IPS DF 4.7 (cell line): ENCODE measurements around the gene PPP1R1C.
"Not testable (repeated sequence)": the region's sequence is repeated elsewhere in the genome, so short reads cannot be mapped to it uniquely, and the experiment has no call there.

Experiments
- DNase-seq: peaks from one replicate; pipeline ENCODE4 v3.0.0-alpha.2; 2013; ENCODE audit warnings: low spot score; ENCODE audit errors: extremely low read depth

The PPP1R1C gene

DNA sequence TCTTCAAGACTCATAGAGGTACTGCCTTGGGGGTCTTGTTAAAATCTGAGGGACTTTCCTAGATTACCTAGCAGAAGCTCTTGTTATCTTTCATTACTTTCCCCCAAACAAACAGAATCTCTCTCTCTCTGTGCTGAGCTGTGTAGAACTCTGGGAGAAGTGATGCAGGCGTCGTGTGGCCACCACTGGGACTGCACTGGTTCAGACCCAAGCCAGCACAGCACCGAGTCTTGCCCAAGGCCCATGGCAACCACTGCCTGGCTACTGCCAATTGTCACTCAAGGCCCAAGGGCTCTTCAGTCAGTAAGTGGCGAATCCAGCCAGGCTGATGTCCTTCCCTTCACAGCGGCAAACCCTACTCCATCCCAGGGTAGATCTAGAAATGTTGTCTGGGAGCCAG, 28.6 kb downstream of the PPP1R1C start:
- no peak for DNase-seq

GRCh38 chr2:182015334-182016109, 29.9 kb downstream of the PPP1R1C start:
- no peak for DNase-seq

DNA sequence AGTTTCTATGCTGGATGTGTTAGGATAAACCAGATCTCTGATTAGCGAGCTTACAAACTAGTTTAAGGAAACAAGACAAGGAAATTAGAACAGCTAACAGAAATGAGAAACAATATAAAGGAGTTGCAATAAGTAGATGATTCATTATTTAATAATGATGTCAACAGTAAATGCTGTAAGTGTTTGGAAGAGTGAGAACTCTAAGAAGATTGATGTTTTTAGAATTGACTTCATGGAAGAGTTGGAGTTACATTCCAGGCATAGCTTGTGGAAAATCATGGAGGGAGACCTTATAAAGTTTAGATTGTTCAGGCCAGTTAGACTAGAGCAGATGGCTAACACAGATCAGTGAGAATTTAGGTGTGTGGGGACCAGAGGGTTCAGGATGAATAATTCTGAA, 32.6 kb downstream of the PPP1R1C start:
- DNase-seq, result no peak

- DNase-seq, result no peak
Observed at GRCh38 chr2:182019731-182020130, 34.1 kb downstream of the PPP1R1C start.

DNA sequence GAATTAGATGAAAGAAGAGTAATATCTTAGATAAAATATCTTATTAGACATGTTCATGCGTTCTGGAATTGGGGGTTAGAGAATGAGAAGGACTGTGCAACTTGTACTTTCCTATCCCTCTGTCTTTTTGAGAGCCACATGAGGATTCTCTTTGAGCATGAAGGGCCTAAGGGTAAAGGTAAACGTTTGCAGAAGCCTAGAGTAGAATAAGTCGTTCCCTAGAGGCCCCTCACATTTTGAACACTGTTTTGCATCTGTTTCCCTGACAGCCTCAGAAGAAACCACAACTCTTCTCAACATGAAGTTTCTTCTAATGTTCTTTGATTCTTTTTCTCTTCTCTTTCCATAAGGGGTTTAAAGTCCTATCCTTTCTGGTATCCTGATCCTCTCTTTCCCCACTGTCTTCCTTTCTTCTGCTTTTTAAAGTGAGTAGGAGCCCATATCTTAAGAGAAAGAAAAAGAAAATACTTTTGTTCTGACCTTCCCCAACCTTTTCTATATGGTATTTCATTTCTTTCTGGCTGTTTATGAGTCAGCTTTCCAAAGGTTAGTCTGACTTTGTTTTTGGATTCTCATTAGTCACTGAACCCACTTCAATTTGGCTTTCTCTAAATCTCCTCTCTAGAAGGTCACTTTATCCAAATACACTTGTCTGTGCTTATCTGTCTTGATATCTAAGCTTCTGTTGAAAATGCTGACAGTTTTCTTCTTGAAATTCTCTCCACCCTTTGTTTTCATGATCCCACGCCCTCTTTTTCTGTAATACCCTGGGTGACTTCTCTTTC, 34.8 kb downstream of the PPP1R1C start:
- no peak for DNase-seq

- DNase-seq, result no peak
Observed at GRCh38 chr2:182023235-182023634, 37.6 kb downstream of the PPP1R1C start.

- not testable (repeated sequence) for DNase-seq
Observed at GRCh38 chr2:182030875-182031274, 45.2 kb downstream of the PPP1R1C start.

DNA sequence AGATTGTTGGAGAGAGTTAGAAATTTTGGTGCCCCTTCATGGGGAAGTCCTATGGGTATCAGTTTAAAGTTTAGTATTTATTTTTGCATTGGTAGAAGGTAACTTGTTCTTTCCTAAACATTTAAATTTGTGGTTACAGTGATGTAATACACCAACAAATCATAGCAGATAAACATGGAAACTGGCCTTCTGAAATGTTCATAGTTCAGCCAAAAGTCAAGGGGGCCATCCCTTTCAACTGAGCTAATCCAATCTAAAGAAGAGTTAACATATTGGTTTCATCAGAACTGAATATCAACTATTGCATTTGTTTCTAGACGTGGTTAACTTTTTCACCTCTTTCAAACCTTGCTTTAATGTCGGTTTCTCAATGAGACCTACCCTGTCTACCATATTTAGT, 46.3 kb downstream of the PPP1R1C start:
- no peak for DNase-seq

DNA sequence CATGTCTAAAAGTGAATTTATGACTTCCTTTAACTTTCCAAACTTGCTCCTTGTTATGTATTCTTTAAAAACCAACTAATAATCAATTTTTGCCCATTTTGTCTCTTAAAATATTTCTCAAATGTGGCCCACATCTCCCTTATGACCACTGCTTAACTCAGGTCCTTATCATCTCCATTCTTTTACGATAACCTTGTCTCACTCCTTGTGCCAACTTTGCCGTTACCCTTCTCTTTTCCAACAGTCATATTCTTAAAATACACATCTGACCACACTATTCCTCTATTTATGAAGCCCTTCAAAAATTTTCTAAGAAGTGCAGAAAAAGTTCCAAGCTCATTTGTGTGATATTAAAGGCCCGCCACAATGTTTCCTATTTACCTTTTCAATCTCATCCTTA, 47.8 kb downstream of the PPP1R1C start:
- no peak for DNase-seq

DNA sequence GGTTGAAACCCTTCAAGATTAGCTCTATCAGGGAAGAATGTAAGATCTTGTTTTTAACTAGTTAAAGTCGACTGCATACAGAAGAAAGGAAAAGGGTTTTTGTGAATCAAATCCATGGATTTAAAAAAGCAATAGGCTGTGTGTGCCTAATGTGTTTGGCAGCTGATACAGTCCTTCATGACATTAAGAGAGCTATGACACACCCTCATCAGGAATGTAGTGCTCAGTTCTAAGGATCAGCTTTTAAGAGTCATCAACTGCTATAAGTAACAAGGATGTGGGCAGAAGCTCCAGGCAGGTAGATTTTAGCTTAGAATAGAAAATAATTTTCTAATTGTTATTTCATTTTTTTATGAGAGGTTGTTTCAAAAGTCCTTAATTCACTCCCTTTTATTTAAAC, 52.9 kb downstream of the PPP1R1C start:
- no peak for DNase-seq

- DNase-seq, result no peak
Observed at GRCh38 chr2:182043021-182043420, 57.4 kb downstream of the PPP1R1C start.

DNA sequence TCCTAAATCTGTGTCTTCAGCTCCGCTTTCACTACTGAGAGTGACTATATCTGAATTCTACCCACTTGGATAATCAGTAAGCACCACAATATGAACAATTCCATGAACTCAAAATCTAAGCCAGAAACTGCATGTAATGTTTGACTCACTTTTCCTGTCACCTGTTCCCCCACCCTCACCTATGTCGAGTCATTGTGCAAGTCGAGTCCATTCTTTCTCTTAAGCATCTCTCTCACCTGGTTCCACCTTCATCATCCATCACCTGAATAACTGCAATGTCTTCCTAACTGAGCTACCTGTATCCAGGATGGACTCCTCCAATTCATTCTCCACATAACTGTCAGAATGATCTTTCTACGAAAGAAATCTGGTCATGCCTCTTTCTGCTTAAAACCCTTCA, 58.2 kb downstream of the PPP1R1C start:
- DNase-seq, result no peak

DNA sequence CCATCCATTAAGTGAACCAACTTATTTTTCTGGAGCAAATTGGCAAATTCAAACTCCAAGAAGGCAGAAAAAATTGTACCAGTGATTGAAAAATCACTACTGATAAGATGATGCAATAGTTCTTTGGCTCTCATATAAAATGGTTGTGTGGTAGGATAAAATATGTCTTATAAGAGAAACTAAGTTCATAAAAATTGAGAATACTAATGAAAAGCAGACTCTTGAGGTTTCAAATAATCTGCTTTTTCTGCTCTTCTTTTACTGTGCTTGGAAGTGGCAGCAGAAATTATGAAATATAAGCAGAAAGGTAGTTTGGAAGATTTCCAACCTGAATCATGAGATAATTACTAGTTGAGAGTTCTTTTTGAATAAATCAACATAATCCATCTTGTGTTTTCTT, 61.9 kb downstream of the PPP1R1C start:
- no peak for DNase-seq

DNA sequence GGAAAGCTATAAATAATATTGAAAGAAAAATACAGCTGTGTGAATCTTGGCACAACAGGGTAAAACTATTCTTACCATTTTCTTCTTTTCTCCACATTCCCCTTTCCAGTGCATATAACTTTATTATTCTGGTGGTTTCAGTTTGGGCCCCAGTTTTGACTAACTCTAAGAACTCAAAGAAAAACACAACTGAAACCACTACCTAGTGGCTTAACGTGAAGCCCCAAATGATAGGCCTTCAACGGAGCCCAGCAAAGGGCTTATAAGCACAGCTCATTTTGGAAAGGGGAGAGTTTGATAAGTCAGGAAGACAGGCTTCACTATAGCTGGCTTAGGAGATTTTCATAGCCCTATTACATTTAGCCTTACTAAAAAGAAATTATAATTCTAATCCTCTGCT, 62.4 kb downstream of the PPP1R1C start:
- no peak for DNase-seq

GRCh38 chr2:182048621-182049020, 63.0 kb downstream of the PPP1R1C start:
- no peak for DNase-seq

DNA sequence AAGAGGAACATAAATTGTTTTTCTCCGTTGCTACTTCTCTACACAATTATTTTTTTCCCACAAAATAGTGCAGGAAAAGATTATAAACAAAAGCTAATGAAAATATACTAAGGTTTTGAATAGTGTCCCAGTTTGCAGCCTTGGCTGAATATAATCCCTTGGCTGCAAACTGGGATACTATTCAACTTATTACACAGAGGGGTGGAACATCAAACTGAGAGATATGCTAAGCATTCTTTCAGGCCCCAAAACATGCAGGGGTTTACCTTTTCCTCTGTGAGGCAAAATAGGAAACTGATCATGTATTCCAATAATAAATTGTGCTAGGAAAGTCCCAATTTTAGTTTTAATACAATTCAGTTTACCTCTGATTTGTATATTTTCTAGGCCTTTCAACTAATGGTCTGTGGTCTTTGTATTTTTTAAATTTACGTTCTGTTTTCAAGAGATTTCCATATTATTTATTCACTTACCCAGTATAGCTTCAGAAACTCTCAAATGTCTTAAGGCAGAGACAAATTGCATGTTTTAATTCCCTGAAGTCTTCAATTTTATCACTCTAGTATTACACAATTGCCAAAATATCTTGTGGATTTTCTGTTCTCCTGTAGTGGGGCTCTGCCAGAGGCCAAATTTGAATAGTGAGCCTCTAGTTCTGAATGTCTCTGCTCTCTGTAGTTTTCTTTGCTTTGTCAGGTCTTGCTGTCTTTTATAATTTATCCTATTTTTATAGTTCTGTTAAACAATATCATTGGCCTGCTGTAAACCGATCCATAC, 63.9 kb downstream of the PPP1R1C start:
- no peak for DNase-seq

DNA sequence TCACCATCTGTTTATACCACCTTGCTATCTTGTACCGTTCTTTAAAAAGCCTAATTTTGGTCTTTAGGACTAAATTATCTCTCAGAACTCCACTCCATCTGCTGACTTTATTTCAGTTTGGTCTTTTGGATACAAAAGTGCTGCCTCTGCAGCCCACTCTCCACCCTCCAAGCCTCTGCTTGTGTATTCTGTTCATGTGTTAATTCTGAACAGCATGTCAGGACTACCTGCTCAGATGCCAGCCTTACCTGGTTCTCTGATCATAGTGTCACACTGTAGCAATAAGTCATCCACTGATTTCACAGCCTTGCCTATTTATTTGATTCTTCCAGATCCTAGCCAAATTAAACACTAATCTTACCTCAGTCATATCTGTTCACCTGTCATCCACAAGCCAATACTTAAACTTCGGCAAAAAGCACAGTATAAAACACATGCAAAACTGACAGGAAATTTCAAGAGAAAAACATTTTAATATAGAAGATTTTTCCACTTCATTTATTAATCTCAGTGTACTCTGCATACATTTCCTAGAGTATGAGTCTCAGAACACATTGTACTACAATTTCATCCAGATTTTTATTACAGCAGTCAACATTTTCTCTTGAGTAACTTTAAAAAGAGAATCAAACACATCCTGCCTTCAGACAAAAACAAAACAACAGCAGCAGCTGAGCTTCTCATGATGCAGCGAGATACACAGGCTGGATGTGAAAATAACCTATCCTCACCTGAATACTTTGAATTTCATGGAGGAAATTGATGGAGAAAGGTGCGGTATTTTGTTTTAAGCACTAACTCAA, 64.9 kb downstream of the PPP1R1C start:
- no peak for DNase-seq

DNA sequence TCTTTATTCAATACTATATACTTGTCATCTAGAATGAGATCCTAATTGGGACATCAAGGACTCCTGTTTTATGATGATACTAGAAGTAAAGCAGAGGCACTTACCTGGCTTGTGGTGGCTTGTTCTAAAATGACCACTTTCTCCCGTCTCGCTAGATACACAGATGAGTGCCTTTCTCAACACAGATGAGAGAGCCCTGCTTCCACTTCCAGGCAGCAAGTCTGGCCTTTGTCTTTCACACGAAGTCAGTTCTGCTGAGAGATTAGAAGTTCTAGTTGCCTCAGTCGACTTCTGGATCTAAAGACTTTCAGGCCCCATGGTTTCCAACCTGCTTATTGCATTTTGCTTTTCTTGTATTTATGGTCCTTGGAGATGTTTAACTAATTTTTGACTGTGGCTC, 70.3 kb downstream of the PPP1R1C start:
- DNase-seq, result no peak

GRCh38 chr2:182057002-182057401, 71.3 kb downstream of the PPP1R1C start:
- no peak for DNase-seq

DNA sequence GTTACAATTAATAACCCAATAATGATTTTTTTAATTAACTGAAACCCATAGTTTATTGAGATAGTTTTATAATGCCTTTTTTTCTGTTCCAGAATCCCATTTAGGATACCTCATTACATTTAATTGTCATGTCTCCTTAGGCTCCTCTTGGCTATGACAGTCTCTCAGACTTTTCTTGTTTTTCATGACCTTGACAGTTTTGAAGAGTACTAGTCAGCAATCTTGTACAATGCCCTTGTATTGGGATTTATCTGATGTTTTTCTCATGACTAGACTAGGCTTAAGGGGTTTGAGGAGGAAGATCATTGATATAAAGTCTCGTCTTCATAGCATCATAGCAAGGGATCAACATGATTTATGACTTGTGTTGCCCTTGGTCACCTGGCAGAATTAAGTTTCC, 72.4 kb downstream of the PPP1R1C start:
- DNase-seq, result no peak

GRCh38 chr2:182061739-182062138, 76.1 kb downstream of the PPP1R1C start:
- no peak for DNase-seq
